ENCODE measurements around the gene LRCH1. TPM values are rescaled to one million over a fixed set of nuclear protein-coding genes. Genes with fewer than 3 reads are reported as not detected.

The LRCH1 gene
- total and polyA plus RNA-seq, 2 of the 13 experiments (the other 11 are each of a cell fraction or from before 2014, with no cell fraction given) = 4.1 to 12.6 TPM

- peak; percentile 90 for TF ChIP-seq ZNF609 (CRISPR knock-in tag; IDR thresholded peaks at IDR 0.05; ENCODE audit: borderline replicate concordance)
- no peak for TF ChIP-seq ZSCAN12 (CRISPR knock-in tag; IDR thresholded peaks at IDR 0.05)
- peak; percentile 72 for TF ChIP-seq PATZ1 (CRISPR knock-in tag; IDR thresholded peaks at IDR 0.05)
- no peak for TF ChIP-seq CSRNP2 (CRISPR knock-in tag; conservative IDR thresholded peaks at IDR 0.05; ENCODE audit: low read depth)
- no peak for TF ChIP-seq JARID2 (CRISPR knock-in tag; IDR thresholded peaks at IDR 0.05; ENCODE audit: insufficient replicate concordance)
- TF ChIP-seq ZNF784 (CRISPR knock-in tag; IDR thresholded peaks at IDR 0.05; ENCODE audit: borderline replicate concordance) = no peak
- no peak for TF ChIP-seq ZNF318 (CRISPR knock-in tag; IDR thresholded peaks at IDR 0.05)
Measured at GRCh38 chr13:46607768-46608564, 55.0 kb downstream of the LRCH1 start (continued).

All from HepG2 (cell line).